HG02763 (cell line): ENCODE data around the gene DONSON.

ENCODE experiments used
- ATAC-seq: cut with Tn5 transposase; IDR thresholded peaks from one replicate; pipeline ENCODE4 v1.9.1; 2021; ENCODE audit warnings: mild to moderate bottlenecking, moderate library complexity; ENCODE audit not compliant: unreplicated experiment

DONSON gene

GRCh38 chr21:33566514-33566913, 22.0 kb downstream of the DONSON start:
- no peak for ATAC-seq

- ATAC-seq = no peak
These were observed 26.1 kb downstream of the DONSON start for GRCh38 chr21:33562389-33562788.

GRCh38 chr21:33561373-33561772, 27.1 kb downstream of the DONSON start:
- no peak for ATAC-seq

- ATAC-seq = no peak
These were observed 27.5 kb downstream of the DONSON start for GRCh38 chr21:33560965-33561364.

- no peak for ATAC-seq
These were observed 28.7 kb downstream of the DONSON start for GRCh38 chr21:33559813-33560212.

GRCh38 chr21:33558777-33559421, 29.6 kb downstream of the DONSON start:
- ATAC-seq = no peak

- no peak for ATAC-seq
These were observed 31.0 kb downstream of the DONSON start for GRCh38 chr21:33557447-33557846.

GRCh38 chr21:33554982-33555344, 33.5 kb downstream of the DONSON start:
- no peak for ATAC-seq

- no peak for ATAC-seq
These were observed 34.1 kb downstream of the DONSON start for GRCh38 chr21:33554236-33554981.

- no peak for ATAC-seq
These were observed 35.4 kb downstream of the DONSON start for GRCh38 chr21:33552999-33553598.

- no peak for ATAC-seq
These were observed 36.1 kb downstream of the DONSON start for GRCh38 chr21:33552093-33552998.

- no peak for ATAC-seq
These were observed 36.8 kb downstream of the DONSON start for GRCh38 chr21:33551664-33552063.

GRCh38 chr21:33550772-33551660, 37.5 kb downstream of the DONSON start:
- ATAC-seq = no peak

GRCh38 chr21:33549848-33550771, 38.4 kb downstream of the DONSON start:
- no peak for ATAC-seq

GRCh38 chr21:33546086-33546485, 42.4 kb downstream of the DONSON start:
- no peak for ATAC-seq

- no peak for ATAC-seq
These were observed 43.9 kb downstream of the DONSON start for GRCh38 chr21:33544451-33545195.

- ATAC-seq = no peak
These were observed 44.9 kb downstream of the DONSON start for GRCh38 chr21:33543505-33544129.
